Right renal cortex interstitium (tissue), 3 donors: ENCODE data around the gene CTNNB1. TPM values are rescaled to one million over a fixed set of nuclear protein-coding genes. Genes with fewer than 3 reads are reported as not detected.
"Not testable (repeated sequence)": the region's sequence is repeated elsewhere in the genome, so short reads cannot be mapped to it uniquely, and the experiment has no call there.

Source experiments
- DNase-seq, 3 donors: peaks; one replicate each; pipeline ENCODE4 v3.0.0-alpha.2; 2013; ENCODE audit warnings: low read depth in 3 of 3, low spot score in 2 of 3
- polyA plus RNA-seq, 3 donors: library from polyadenylated mRNA; unstranded; fragments of 120-200 nt; gene quantifications; one replicate each; pipeline ENCODE4 v1.2.1, GENCODE V29; 2013; ENCODE audit not compliant: insufficient read length in 3 of 3

The CTNNB1 gene
- polyA plus RNA-seq, 3 donors = 514 to 525 (median 522) TPM

GRCh38 chr3:41248525-41248924 lies 49.2 kb downstream of the CTNNB1 start:
- DNase-seq = no peak

GRCh38 chr3:41249318-41249717 lies 50.0 kb downstream of the CTNNB1 start:
- DNase-seq = no peak

- no peak for DNase-seq
These were observed 51.5 kb downstream of the CTNNB1 start for GRCh38 chr3:41250825-41251224.

GRCh38 chr3:41251593-41251992 lies 52.3 kb downstream of the CTNNB1 start:
- DNase-seq = no peak

GRCh38 chr3:41258239-41258800 lies 59.0 kb downstream of the CTNNB1 start:
- DNase-seq = no peak

DNA sequence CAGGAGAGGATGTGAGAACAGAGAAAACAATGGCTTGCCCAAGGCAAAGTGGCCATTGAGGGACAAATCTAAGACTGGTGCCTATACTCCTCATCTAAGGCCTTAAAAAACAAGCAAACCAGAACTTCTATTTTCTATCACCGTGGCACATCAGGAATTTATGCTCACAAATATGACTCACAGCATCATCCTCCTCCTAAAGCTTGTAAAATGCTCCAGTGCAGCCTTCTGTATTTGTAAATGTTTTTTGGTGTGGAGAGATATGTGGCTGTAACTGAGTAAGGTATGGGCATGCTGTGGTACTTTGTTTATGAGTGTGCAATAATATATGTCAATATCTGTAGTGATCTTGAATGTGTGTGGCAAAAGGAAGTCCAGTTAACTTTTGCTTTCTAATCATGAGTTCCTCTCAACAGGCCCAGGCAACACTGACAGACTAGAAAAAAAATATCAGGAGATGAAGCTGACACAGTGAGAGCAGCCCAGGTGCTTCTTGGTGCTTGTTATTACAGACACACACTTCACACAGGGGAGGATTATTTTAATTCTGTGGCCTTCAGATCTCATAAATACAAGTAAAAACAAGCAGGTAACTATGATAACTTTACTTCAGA lies 60.3 kb downstream of the CTNNB1 start:
- DNase-seq = no peak

GRCh38 chr3:41260063-41260450 lies 60.8 kb downstream of the CTNNB1 start:
- no peak for DNase-seq

- no peak for DNase-seq
These were observed 65.8 kb downstream of the CTNNB1 start for GRCh38 chr3:41265011-41265545.

- no peak for DNase-seq
These were observed 66.5 kb downstream of the CTNNB1 start for GRCh38 chr3:41265823-41266273.

- DNase-seq = no peak
These were observed 68.8 kb downstream of the CTNNB1 start for GRCh38 chr3:41267975-41268640.

DNA sequence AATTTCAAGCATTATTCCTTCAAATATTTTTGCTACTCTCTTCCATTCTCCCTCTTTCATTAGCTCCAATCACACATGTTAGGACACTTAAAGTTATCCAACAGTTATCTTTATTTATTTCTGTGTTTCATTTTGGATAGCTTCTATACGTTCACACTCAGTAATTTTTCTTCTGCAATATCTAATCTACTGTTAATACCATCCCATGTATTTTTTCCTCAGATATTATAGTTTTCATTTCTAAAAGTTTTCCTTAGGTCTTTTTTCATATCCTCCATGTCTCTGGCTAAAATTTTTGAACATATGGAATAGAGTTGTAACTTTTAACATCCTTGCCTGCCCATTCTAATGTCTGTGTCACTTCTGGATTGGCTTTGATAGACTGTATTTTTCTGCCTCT lies 73.4 kb downstream of the CTNNB1 start:
- no peak for DNase-seq

DNA sequence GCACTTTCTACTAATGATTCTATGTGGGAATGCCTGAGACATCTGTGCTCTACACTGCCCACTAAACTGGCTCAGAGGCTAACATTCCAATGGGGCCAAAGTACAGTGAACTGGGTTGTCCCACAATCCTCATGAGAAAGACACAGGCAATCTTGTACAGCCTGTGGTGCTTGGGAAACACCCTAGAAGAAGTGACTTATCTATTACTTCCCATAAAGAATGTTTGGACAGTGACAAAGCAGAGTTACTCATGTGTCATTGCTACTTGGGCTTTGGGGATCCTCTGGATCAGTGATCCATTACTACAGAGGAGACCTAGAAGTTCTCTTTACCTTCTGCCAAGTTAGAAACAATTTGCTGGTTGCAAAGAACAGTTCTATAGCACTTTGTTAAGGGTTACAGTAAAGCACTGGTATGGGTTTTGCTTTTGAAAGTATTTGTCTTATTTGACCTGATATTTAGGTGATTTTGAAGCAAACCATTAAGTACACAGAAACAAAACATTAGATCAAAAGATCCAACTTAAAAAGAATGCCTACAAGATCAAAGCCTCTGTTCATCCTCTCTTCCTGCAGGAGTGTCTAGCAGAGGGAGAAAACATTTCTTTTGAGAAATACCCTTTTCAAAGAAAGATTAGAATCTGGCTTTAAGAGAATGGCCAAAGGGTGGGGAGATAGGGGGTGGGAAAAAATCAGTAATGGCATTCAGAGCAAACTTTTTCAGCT lies 75.8 kb downstream of the CTNNB1 start:
- no peak for DNase-seq

DNA sequence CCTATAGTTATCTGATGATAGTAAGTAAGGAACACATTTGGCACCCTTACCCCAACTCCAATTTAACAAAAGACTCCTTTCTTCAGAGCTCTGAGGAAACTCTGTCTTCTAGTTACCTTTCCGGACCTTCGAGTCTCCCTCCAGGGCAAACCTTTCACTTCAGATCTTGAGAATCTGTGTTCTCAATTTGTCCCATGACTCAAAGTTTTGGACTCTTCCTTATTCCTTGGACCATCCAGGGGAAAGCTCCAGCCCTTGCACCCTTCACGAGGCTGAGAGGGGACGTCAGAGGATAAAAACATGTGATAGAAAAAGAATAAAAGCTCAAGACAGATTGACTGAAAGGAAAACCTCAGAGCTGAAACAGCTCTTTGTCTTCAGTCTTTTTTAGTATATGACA lies 76.9 kb downstream of the CTNNB1 start:
- no peak for DNase-seq

DNA sequence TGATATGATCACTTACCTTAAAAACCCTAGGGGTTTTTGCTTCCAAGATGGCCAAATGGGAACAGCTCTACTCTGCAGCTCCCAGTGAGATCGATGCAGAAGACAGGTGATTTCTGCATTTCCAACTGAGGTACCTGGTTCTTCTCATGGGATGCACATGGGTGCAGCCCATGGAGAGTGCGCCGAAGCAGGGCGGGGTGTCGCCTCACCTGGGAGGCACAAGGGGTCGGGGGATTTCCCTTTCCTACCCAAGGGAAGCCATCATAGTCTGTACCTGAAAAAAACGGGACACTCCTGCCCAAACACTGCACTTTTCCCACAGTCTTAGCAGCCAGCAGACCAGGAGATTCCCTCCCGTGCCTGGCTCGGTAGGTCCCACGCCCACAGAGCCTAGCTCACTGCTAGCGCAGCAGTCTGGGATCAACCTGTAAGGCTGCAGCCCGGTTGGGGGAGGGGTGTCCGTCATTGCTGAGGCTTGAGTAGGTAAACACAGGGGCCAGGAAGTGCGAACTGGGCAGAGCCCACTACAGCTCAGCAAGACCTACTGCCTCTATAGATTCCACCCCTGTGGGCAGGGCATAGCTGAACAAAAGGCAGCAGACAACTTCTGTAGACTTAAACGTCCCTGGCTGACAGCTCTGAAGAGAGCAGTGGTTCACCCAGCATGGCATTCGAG lies 78.6 kb downstream of the CTNNB1 start:
- DNase-seq = no peak

- DNase-seq = not testable (repeated sequence)
These were observed 85.6 kb downstream of the CTNNB1 start for GRCh38 chr3:41284934-41285333.

DNA sequence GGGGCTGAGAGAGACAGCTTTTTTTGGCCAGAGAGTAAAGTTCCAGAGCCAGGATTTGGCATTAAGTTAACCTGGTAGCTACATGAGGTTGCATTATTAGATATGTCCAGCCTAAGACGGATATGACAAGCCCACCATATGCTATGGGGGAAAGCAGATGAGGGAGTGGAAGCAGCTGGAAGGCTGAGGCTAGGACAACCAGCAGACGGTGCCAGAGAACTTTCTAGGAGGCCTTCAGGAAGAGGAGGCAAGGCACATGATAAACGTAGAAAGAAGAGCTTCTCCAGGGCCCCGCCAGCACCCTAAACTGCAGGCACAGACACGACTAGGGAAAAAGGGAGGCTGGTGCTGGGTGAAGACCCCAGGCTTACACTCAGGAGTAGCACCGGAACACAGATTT lies 87.0 kb downstream of the CTNNB1 start:
- no peak for DNase-seq

- no peak for DNase-seq
These were observed 89.5 kb downstream of the CTNNB1 start for GRCh38 chr3:41288785-41289184.
